PC-3 (cell line): Measurements from ENCODE around the gene NUDT8. TPM values are rescaled to one million over a fixed set of nuclear protein-coding genes. Genes with fewer than 3 reads are reported as not detected.

ENCODE experiments used
- ATAC-seq: fragments of 200-7000 bp; cut with Tn5 transposase; 2 replicates; pipeline ENCODE4 v1.9.1; 2020; ENCODE audit warnings: mild to moderate bottlenecking, moderate library complexity
- BruUV-seq: library from RNA; stranded (reverse); fragments of 400-500 nt; replicated peaks from 2 replicates; lab custom pipeline; 2021; lab: Mats Ljungman, UMichigan
- CTCF ChIA-PET: fragments of 300-600 bp; sonication (Branson Sonifier 250); formaldehyde crosslinking; loops from one replicate; lab custom pipeline; 2022; ENCODE audit warnings: antibody characterized with exemption; lab: Charles Lee
- POLR2A ChIA-PET: fragments of 300-600 bp; sonication (Branson Sonifier 250); formaldehyde crosslinking; loops from one replicate; lab custom pipeline; 2022; ENCODE audit warnings: antibody characterized with exemption; ENCODE audit not compliant: unreplicated experiment; lab: Charles Lee
- DNase-seq: peaks from one replicate; pipeline ENCODE4 v3.0.0-alpha.2; 2015
- H2AFZ ChIP-seq: fragments of 300-600 bp; sonication (generic); 2 replicates; pipeline ENCODE4 v1.6.0; 2016; ENCODE audit warnings: antibody characterized with exemption, low read length
- H3F3A ChIP-seq: fragments of 300-600 bp; sonication (generic); one replicate; pipeline ENCODE4 v1.6.0; 2017; ENCODE audit warnings: antibody characterized with exemption, low read length, control low read depth, mild to moderate bottlenecking; ENCODE audit not compliant: unreplicated experiment
- H3K27ac ChIP-seq: fragments of 300-600 bp; sonication (generic); 2 replicates; pipeline ENCODE4 v1.5.1; 2016; ENCODE audit warnings: mild to moderate bottlenecking, low read length
- H3K27me3 ChIP-seq: fragments of 300-600 bp; sonication (generic); 2 replicates; pipeline ENCODE4 v1.6.1; 2016; ENCODE audit warnings: low read length, mixed read lengths
- H3K36me3 ChIP-seq: fragments of 300-600 bp; sonication (generic); 2 replicates; pipeline ENCODE4 v1.6.1; 2016; ENCODE audit warnings: low read depth, mixed run types, low read length, mixed read lengths
- H3K4me1 ChIP-seq: fragments of 300-600 bp; sonication (generic); 2 replicates; pipeline ENCODE4 v1.5.1; 2016; ENCODE audit warnings: low read length; ENCODE audit not compliant: insufficient read depth
- H3K4me2 ChIP-seq: fragments of 300-600 bp; sonication (generic); 2 replicates; pipeline ENCODE4 v1.6.0; 2016; ENCODE audit warnings: low read length
- H3K4me3 ChIP-seq: fragments of 300-600 bp; sonication (generic); 2 replicates; pipeline ENCODE4 v1.5.1; 2016; ENCODE audit warnings: mild to moderate bottlenecking, low read length, mixed read lengths
- H3K79me2 ChIP-seq: fragments of 300-600 bp; sonication (generic); 2 replicates; pipeline ENCODE4 v1.6.1; 2017; ENCODE audit warnings: low read length, mixed read lengths
- H3K9ac ChIP-seq: fragments of 300-600 bp; sonication (generic); 2 replicates; pipeline ENCODE4 v1.6.0; 2016; ENCODE audit warnings: mild to moderate bottlenecking, low read length
- H3K9me2 ChIP-seq: fragments of 300-600 bp; sonication (generic); replicated peaks from 2 replicates; pipeline ENCODE4 v1.6.1; 2016; ENCODE audit warnings: mixed run types, low read length, mixed read lengths
- H3K9me3 ChIP-seq: fragments of 300-600 bp; sonication (generic); 2 replicates; pipeline ENCODE4 v1.6.1; 2016; ENCODE audit warnings: low read length, mixed read lengths
- H4K20me1 ChIP-seq: fragments of 300-600 bp; sonication (generic); 2 replicates; pipeline ENCODE4 v1.6.1; 2016; ENCODE audit warnings: low read length, mixed read lengths
- CTCF ChIP-seq: fragments of 300-600 bp; sonication (generic); conservative IDR thresholded peaks from 2 replicates; pipeline ENCODE4 v1.5.1; 2017; ENCODE audit warnings: antibody characterized with exemption, low read depth, mild to moderate bottlenecking, low read length
- EZH2 ChIP-seq: fragments of 300-600 bp; sonication (generic); IDR thresholded peaks from one replicate; pipeline ENCODE4 v1.6.1; 2017; ENCODE audit warnings: antibody characterized with exemption, mild to moderate bottlenecking, low read length; ENCODE audit not compliant: unreplicated experiment
- EZH2phosphoT487 ChIP-seq: fragments of 300-600 bp; sonication (generic); IDR thresholded peaks from 2 replicates; pipeline ENCODE4 v1.6.1; 2018; ENCODE audit warnings: mild to moderate bottlenecking, antibody characterized with exemption, low read length, borderline replicate concordance
- intact Hi-C: fragments of 100-400 bp; cut with micrococcal nuclease; formaldehyde crosslinking; loops from 2 replicates; pipeline ENCODE4 v1.9.0; 2023
- total RNA-seq: library from RNA; depleted of rRNA; stranded (reverse); fragments of >200 nt; gene quantifications from 2 replicates; pipeline ENCODE4 v1.2.3, GENCODE V29; 2014

Gene NUDT8
- total RNA-seq, 1 experiment from 2014 or later, result 50.6 TPM

- Histone ChIP-seq H3K9me2 (no peaks in the 10 kb centered on the region), H3K27me3 (no peaks in the 10 kb centered on the region), H3K4me1 (peaks cover 17% of the 10 kb centered on the region), H2AFZ (0 out of 2 replicates have a peak overlapping the region, but pooled peaks have one; percentile 2), H3F3A (peaks cover 5% of the 10 kb centered on the region), H3K36me3 (no peaks in the 10 kb centered on the region; the same call in 1 of the 2 replicates), H3K9me3 (0 out of 2 replicates have a peak, but pooled peaks cover 8% of the 10 kb centered on the region), H3K9ac (peak overlapping the region; percentile 41), H3K27ac (peak overlapping the region; percentile 84), H4K20me1 (no peaks in the 10 kb centered on the region), H3K4me3 (peak overlapping the region; percentile 28; the same call in 1 of the 2 replicates), H3K79me2 (no peaks in the 10 kb centered on the region), H3K4me2 (peak overlapping the region; percentile 65)
- intact Hi-C loops, result loop anchor here (5.0 kb wide), 1 partner anchor 85 kb away; no protein-coding TSS in a partner anchor
- no TSS peak for BruUV-seq
- ATAC-seq (peak; percentile 27), DNase-seq (no peak)
- CTCF ChIA-PET, result interaction anchor here (1.0 to 3.4 kb wide), 2 partner anchors 28 to 43 kb away, joined by 3 to 32 read pairs; partner anchors contain the start of gene NUDT8
- TF ChIP-seq EZH2, result no peak
- no peak for TF ChIP-seq EZH2phosphoT487
- no peak for TF ChIP-seq CTCF
- POLR2A ChIA-PET, result interaction anchor here (1.1 kb wide), 1 partner anchor 27 kb away, joined by 8 read pairs; the partner anchor contains the start of gene NUDT8
These were observed 27.6 kb upstream of the NUDT8 start for GRCh38 chr11:67657300-67657699.

- TF ChIP-seq EZH2phosphoT487, result no peak
- Histone ChIP-seq H3K4me2 (no peak overlapping the region), H3K4me1 (peaks cover 17% of the 10 kb centered on the region), H3K4me3 (no peak overlapping the region), H3K27ac (no peak overlapping the region), H2AFZ (no peak overlapping the region), H3K27me3 (no peaks in the 10 kb centered on the region), H3K9ac (no peak overlapping the region), H3K79me2 (no peaks in the 10 kb centered on the region), H3K9me2 (no peaks in the 10 kb centered on the region), H3K9me3 (0 out of 2 replicates have a peak, but pooled peaks cover 8% of the 10 kb centered on the region), H3K36me3 (no peaks in the 10 kb centered on the region; the same call in 1 of the 2 replicates), H3F3A (peaks cover 5% of the 10 kb centered on the region), H4K20me1 (no peaks in the 10 kb centered on the region)
- no peak for DNase-seq
- ATAC-seq, result no peak
- CTCF ChIA-PET, result interaction anchor here (1.0 kb wide), 1 partner anchor 42 kb away, joined by 3 read pairs; no protein-coding TSS in a partner anchor
- intact Hi-C loops, result loop anchor here (5.0 kb wide), 1 partner anchor 84 kb away; no protein-coding TSS in a partner anchor
- no TSS peak for BruUV-seq
- POLR2A ChIA-PET, result no interaction called here
These were observed 26.7 kb upstream of the NUDT8 start for GRCh38 chr11:67656278-67656922.

- H3K4me2 ChIP-seq, result no peak overlapping the region
- intact Hi-C loops, result no loop called here
- H3K4me3 ChIP-seq, result no peak overlapping the region
- no peak overlapping the region for H2AFZ ChIP-seq
- ATAC-seq (no peak), DNase-seq (no peak)
- H3K27me3 ChIP-seq, result no peaks in the 10 kb centered on the region
- H3K9ac ChIP-seq, result no peak overlapping the region
- H4K20me1 ChIP-seq, result no peaks in the 10 kb centered on the region
- no peaks in the 10 kb centered on the region for H3K9me2 ChIP-seq
- CTCF ChIA-PET, result no interaction called here
- H3K4me1 ChIP-seq, result peaks cover 17% of the 10 kb centered on the region
- no peaks in the 10 kb centered on the region; the same call in 1 of the 2 replicates for H3K36me3 ChIP-seq
- BruUV-seq, result no TSS peak
- no peak overlapping the region for H3K27ac ChIP-seq
- H3F3A ChIP-seq, result peaks cover 5% of the 10 kb centered on the region
- H3K79me2 ChIP-seq, result no peaks in the 10 kb centered on the region
- TF ChIP-seq CTCF (no peak), EZH2phosphoT487 (no peak)
- POLR2A ChIA-PET, result no interaction called here
- 0 out of 2 replicates have a peak, but pooled peaks cover 8% of the 10 kb centered on the region for H3K9me3 ChIP-seq
These were observed 24.5 kb upstream of the NUDT8 start for GRCh38 chr11:67654225-67654624.
